ENCODE data around the gene ORMDL2.

ORMDL2 gene, protein sequence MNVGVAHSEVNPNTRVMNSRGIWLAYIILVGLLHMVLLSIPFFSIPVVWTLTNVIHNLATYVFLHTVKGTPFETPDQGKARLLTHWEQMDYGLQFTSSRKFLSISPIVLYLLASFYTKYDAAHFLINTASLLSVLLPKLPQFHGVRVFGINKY

DNA sequence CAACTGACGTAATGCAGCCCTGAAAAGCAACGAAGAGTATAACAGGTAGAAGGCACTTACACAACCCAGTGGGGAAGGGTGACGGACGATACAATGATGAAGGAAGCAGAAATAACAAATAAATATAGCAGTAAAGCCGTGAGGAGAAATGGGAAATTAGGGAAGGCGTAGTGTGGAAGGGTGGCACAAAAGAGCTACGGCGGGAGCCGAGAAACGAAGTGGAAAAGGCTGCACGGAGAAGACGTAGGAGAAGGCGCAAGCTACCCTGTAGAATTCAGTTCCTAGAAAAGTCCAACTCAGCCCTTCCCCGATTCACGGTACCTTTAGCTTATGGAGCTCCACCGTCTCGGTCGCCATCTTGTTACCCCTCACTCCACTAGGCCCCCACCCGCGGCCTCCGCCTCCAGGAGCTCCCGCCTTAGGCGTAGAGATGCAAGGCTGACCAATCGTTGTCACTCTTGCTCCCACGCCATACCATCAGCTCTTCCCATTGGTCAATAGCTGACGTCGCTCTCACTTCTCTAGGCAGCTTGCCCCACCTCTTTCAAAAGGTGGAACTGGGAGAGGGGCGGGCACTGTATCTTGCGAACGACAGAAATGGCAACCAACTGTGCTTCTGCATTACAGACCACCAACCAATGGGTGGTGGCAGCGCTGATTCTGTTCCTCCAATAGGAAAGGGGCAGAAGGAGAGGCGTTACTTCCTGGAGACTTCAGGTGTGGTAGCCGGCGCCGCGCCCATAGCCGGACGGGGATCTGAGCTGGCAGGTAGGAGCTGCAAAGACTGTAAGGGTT lies at the start of gene ORMDL2, which contains the start of gene SARNP:
TSS of gene ORMDL2 (plus strand) at position 697 of the 795 bp plus-strand sequence. CDS start 959 bp downstream, outside the sequence.
TSS of gene SARNP (minus strand) at position 380 of the 795 bp plus-strand sequence. CDS start at position 357, 23 bp downstream.
- DNase-seq, result peak; percentile 100

DNA sequence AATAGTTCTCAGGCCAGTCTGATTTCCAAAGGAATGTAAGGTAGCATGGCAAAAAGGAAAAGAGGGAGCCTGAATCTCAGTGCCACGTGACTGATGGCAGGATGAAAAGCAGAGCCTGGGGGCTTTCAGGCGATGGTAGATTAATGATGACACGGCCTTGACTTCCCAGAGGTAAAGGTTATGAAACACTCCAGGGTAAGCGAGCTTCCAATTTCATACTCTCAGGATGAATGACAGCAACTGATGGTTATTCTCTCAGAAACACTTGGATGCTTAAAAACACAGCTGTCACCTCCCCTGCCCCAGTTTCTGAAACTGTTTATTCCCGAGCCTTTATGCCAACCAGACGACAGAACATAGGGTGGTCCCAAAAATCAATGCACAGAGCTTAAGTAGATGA lies 46.1 kb upstream of the ORMDL2 start:
- no peak for DNase-seq

DNA sequence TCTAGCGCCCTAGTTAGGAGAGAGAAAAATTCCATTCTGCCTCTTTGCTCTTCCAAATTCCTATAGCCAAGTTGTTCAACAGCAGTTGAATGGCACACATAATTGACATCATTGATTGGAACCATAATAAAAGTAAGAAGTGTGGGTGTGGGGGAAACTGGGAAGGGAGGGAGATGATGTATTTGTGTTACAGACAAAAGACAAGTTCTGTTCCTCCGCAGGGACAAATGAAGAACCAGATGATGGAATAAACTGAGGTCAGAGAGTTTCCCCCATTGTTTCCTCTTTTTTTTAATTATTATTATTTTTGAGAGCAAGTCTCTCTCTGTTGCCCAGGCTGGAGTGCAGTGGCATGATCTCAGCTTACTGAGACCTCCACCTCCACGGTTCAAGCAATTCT lies 40.0 kb upstream of the ORMDL2 start:
- no peak for DNase-seq

DNA sequence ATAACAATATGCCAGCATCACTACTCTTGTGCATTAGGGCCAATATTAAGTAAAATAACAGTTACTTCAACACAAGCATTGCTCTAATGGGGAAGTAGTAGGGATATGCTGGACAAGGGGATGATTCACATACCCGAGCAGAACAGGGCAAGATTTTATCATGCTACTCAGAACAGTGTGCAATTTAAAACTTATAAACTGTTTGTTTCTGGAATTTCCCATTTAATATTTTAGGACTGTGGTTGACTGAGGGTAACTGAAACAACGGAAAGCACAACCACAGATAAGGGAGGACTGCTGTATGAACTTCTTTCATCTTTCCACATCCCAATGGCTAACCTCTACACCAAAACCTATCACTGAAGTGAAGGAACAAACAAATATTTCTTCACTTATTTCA lies 37.2 kb upstream of the ORMDL2 start:
- peak; percentile 88 for DNase-seq

DNA sequence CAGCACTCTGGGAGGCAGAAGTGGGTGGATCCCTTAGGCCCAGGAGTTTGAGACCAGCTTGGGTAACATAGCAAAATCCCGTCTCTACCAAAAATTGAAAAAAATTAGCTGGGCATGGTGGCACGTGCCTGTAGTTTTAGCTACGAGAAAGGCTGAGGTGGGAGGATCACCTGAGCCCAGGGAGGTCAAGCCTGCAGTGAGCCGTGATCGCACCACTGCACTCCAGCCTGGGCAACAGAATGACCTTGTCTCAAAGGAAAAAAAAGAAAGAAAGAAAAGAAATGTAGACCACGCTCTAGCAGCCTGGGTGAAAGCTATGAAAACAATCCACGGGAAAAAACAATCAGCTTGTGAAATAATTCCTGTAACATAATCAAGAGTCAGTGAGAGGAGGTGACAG lies 29.3 kb upstream of the ORMDL2 start:
- no peak for DNase-seq

DNA sequence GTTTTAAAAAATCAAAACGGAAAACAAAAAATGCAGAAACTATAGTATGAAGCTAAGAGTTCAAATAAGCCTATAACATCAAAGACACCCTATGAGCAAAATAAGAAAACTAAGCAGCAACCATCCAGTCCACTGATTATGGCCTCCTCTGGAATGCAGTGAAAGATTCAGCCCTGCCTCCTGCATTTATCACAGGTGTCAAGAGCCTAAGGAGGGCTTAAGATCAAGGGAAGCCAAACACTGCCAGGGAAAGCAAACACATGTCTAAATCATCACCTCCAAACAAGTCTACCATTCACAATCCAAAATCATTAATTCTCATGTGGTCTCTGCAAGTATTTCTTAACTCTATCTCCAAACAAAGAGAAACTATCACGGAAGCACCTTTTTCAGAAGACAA lies 28.7 kb upstream of the ORMDL2 start:
- DNase-seq, result no peak

DNA sequence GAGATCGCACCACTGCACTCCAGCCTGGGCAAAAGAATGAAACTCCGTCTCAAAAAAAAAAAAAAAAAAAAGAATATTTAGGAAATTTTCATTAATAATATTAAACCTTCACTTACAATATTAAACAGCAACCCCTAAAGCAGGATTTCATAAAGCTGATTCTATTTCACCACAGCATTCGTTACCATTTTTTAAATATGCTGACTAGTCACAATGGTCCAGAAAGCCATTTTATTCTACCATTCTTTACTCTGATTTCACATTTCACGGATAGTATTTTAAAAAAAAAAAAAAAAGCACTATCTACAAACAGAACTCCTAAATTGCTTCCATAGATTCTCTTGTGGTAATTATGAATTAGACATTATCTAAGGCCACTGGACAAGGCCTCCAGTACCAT lies 27.9 kb upstream of the ORMDL2 start:
- DNase-seq, result no peak

DNA sequence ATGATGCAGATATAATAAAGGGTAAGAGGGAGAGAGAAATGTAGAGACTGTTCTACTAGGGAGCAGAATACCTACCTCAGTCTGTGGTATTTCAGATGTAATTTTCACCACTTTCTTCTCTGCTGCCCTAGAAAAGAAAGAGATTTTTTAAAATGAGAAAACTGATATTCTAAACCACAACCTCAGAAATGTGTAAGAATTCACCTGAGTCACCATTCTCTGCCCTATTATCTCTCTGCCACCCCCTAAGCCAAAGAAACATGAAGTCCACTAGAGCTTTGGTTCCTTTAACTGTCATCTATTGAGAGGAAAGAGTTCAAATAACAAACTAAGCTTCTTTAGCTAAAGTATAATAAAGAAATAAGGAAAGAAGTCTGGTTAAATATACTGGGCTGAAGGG lies 21.9 kb upstream of the ORMDL2 start:
- DNase-seq, result no peak

DNA sequence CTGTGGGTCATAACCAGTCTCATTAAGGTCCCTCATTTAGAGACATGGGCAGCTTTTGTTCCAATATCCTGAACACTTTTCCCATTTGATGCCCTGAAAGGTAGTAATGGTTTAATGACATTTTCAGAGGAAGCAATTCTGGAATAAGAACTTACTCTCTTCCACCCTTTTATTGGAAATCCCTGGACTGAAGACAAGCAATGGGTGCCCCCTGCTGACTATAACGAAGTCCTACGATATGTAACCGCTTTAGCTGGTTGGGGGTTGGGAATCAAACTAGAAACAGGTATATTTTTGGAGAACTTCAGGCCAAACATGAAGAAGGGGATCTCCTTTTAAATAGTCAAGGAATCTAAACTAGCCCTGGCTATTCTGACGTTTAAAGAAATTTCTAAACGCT lies 20.8 kb upstream of the ORMDL2 start:
- DNase-seq, result peak; percentile 82

DNA sequence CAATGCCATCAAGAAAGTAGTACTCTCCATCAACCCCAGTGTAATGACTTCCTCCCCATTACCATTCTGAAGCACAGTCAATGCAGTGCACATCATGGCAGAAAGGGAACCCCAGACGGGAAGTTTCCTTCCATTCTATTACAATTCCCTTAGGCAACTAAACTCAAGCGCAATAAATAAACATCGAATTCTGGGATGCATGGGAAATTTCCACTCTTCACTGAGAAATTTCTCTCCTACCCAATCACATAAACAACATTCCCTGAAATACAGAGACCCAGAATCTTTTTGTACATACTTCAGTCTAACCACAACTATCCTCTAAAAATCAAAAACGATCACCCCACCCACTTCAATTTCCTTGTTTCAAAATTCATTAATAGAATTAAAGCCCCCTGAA lies 20.3 kb upstream of the ORMDL2 start:
- DNase-seq, result no peak

DNA sequence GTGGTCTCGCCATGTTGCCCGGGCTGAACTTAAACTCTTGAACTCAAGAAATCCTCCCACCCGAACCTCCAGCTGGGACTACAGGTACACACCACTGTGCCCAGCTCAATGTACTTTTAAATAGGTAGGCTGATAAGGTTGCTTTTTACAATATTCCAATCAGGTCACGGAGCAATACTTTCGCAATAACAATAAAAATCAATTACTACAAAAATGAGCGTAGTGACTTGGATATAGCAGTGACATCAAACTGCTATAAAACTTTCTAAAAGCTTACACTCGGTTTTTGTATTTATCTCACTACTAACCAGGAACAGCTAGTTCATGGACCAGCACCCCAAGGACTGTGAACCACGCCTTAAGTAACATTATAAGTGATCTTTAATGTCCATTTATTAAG lies 10.9 kb upstream of the ORMDL2 start:
- no peak for DNase-seq

DNA sequence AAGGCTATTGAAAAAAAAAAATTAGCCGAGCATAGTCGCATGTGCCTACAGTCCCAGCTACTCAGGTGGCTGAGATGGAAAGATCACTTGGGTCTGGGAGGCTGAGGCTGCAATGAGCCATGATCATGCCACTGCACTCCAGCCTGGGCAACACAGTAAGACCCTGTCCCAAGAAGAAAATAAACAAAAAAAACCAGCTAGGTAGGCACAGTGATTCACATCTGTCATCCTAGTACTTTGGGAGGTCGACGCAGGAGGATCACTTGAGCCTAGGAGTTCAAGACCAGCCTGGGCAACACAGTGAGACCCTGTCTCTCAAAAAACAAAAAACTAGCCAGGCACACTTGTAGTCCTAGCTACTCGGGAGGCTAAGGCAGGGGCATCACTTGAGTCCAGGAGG lies 8.6 kb upstream of the ORMDL2 start:
- DNase-seq, result no peak

DNA sequence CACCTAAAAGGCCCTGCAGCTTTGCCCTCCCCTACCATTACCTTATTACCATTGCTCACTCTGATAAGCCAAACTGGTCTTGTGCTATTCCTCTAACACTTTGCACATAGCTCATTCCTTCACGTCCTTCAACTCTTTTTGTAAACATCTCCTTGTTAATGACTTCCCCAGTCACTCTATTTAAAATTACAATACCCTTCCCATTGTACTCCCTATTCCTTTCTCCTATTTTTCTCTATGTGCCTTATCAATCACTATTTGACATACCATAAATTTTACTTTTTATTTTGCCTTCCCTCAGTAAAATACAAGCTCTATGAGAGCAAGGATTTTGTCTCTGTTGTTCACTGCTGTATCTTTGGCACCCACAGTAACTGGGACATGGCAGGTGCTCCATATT lies 5.8 kb upstream of the ORMDL2 start:
- DNase-seq, result no peak

DNA sequence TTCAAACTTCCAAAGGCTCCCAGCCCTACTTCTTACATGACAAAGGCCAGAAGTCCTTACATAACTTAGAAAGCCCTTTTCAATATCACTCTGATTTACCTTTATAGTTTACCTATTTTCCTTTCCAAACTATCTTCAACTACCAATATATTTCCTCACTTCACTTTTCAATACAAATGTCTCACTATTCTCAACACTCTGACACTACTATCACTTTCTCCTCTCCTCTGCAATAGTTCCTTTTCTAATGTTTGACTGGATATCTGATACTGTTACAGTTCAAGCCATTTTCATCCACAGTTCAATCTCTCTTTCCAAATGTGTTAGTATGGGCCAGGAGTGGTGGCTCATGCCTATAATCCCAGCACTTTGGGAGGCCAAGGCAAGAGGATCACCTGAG lies 3.6 kb upstream of the ORMDL2 start:
- DNase-seq, result no peak

DNA sequence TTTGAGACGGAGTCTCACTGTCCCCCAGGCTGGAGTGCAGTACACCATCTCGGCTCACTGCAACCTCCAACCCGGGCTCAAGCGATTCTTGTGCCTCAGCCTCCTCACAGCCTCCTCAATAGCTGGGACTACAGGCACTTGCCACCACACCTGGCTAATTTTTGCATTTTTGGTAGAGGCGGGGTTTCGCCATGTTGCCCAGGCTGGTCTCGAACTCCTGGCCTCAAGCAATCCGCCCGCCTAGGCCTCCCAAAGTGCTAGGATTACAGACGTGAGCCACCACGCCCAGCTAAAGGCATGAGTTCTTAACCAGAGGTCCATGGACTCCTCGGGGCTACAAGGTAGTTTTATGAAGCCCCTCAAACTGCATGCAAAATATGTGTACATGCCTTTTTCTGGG lies 2.4 kb upstream of the ORMDL2 start:
- DNase-seq, result no peak

DNA sequence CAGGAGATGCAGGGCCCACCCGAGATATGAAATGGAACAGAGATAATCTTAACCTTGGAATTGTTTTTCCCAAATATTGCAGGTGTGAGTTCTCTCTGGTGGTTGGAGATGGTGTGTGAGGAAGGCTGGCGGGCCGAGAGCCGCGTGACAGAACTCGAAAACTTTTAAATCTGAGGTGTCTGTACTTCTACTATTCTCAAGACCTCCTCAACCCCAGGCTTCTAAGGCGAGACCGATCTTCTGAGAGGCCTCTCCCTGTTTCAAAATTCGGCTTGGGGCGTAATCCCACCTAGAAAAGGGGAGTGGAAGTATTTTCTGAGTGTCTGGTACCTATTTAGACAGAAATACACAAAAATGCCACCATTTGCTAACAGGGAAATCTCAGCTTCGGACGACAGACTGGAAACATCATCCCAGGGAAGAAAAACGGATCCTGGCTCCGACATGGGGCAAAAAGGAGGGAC lies 928 bp upstream of the ORMDL2 start:
- DNase-seq, result peak; percentile 55

DNA sequence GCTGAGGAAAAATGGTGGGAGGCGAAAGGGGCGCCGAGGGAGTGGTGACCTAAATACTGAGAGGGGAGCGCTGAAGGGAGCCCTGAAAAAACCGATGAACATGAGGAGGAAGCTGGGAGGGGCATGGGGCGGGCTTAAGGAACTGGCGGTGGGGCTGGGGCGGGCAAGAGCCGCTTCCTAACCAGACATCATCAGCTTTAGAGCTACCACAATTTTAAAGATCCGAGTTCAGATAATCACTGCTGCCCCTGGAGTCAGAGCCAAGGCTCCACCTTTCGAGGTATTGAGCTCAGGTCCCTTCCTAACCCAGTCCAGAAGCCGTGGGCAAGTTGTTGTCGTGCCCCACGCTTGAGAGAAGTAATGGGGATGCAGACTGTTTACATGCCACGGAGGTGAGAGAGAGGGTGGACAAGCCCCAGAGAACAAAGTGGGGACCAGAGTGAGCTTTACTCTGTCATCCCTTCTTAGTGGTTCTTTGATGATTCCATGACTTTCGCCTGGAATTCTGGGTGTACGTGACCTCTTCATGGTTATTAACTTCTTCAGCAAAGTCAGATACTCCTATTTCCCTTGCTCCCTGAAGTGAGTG lies 393 bp downstream of the ORMDL2 start:
- peak; percentile 91 for DNase-seq

DNA sequence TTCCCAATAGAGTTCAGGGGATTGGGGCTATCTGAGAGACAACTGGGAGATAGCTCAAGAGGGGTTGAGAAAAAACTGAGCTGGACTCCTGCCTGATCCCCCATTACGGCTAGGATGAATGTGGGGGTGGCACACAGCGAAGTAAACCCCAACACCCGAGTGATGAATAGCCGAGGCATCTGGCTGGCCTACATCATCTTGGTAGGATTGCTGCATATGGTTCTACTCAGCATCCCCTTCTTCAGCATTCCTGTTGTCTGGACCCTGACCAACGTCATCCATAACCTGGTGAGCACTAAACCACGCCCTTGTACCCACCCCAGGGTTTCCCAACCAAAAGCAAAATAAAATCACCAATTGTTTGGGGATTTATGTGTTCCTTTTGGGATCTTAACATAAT lies 1.0 kb downstream of the ORMDL2 start:
- DNase-seq, result no peak

DNA sequence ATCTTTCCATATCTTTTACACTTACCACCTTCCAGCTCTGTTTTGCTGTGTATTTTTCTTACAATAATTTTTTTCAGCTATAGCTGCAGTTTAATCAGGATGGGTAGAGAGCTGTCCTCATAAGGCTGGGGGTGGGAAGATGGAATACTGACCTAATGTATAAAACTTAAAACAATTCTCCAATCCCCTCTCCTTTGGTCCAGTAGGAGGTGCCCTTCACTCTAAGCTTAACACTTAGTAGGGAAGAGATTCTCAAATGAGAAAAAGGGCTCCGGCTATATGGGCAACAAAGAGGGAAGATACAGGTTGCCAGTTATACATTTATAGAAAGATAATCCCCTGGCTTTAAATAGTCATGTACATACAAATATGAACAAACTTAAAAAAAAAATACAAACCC lies 2.8 kb downstream of the ORMDL2 start:
- peak; percentile 54 for DNase-seq

DNA sequence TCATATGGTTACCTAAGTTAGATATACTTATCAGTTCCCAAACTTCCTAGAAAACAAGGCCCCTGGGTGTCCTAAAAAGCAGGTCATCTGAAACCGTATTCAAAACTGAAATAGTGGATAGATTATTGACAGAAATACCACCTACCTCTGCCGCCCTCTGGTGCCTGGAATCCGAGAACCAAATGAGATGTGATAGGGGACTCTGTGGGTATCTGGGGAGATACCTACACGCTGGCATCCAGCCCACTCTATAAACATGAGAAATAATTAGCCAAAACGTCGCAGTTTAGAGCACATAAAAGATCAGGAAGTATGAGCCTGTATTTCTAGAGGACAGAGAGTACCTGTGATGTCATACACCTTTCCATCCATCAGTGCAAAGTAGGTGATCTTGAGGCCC lies 4.4 kb downstream of the ORMDL2 start:
- DNase-seq, result peak; percentile 19

DNA sequence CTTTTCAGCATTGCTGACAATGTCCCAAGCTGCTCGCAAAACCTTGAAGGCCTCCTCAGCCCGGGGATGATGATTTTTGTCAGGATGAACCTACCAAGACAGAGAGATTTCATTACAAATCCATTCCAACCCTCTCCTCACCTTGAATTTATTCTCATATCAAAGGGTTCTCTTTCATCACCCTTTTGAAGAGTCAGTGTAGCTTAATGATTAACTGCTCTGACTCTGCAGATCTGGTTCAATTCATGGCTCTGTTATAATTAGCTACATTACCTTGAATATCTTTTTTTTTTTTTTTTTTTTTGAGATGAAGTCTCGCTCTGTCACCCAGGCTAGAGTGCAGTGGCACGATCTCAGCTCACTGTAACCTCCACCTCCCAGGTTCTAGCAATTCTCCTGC lies 5.6 kb downstream of the ORMDL2 start:
- no peak for DNase-seq

DNA sequence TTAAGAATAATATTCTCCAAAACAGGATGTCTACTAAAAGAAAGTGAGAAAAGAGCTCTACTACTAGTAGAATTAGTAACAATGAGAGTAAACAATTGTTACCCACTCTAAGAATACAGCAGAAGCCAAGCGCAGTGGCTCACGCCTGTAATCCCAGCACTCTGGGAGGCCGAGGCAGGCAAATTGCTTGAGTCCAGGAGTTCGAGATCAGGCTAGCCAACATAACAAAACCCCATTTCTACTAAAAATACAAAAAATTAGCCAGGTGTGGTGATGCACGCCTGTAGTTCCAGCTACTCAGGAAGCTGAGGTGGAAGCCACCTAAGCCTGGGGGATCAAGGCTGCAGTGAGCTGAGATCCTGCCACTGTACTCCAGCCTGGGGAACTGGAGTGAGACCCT lies 6.9 kb downstream of the ORMDL2 start:
- DNase-seq, result no peak

DNA sequence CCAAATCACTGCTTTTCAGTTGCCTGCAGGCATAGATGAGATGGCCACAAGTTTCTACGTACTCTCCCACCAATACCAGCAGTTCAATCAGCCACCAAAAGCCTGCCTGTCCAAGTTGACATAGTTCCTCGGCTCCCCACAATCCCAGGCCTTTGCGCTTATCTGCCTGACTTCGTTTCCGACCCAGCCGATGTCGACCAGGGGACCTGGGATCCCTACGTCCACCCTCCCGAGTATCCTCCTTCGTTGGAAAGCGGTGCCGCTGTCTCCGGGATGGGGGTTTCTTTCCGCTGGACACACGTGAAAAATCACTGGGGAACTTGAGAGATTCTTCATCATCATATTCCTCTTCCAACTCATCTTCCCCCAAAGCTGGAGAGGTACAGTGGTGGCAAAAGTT lies 10.0 kb downstream of the ORMDL2 start:
- no peak for DNase-seq

DNA sequence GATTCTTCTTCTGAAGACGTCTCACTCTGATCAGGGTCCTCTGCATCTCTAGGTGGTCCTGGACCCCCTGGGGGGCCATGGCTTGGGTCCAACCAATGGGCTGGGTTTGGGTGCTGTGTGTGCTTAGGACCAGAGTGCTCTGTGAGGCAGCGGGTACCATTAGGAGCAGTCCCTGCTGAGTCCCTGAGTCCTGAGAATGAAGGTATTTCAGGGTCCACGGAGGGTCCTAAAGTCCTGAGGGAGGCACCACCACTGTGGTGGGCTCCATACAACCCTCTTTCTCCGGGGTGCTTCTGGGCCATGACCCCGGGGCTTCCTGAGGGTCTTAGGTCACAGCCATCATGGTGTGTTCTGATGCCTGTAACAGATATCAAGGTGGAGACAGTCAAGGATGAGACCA lies 10.5 kb downstream of the ORMDL2 start:
- no peak for DNase-seq
